ENCODE data around the gene FGF23. TPM values are rescaled to one million over a fixed set of nuclear protein-coding genes. Genes with fewer than 3 reads are reported as not detected.

FGF23 gene
- total RNA-seq, 1 donor = not detected

DNA sequence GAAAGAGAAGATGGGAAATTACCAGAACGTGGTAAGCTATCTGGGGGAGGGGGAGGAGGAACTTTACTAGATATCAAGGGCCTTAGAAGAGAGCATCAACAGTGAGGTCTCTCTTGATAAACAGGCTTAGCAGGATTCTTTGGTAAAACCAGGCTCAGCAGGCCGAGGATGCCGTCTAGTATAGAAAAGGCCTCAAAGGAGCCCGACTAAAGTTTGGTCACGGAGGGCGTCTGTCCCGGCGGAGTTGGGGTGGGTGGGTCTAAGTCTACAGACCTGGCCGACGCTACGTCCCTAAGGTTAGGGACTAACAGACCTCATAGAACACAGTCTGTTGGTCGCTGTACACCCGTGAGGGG lies 59.0 kb downstream of the FGF23 start:
- DNase-seq (ENCODE audit: low read depth in 2 of 3, low spot score in 2 of 3) = peak in 1 of 3 donors; percentile 8

Other genes starting within 250 kb of the FGF23 start
- 160 TPM for gene CCND2, start 106.0 kb downstream of the FGF23 start, total RNA-seq
- gene TIGAR, start 58.5 kb downstream of the FGF23 start, total RNA-seq = 2.4 TPM
- not detected for gene FGF6, start 66.1 kb upstream of the FGF23 start, total RNA-seq
- 2.2 TPM for gene RAD51AP1, start 159.2 kb upstream of the FGF23 start, total RNA-seq
- 19.1 TPM for gene DYRK4, start 182.5 kb upstream of the FGF23 start, total RNA-seq

Data from hematopoietic multipotent progenitor cell (in vitro differentiated cells).